K562 (cell line): ENCODE data around the gene GPR42. TPM values are rescaled to one million over a fixed set of nuclear protein-coding genes. Genes with fewer than 3 reads are reported as not detected.
A peak's percentile ranks its signal among the peaks of the same experiment; 100 is the strongest.

Experiments
- ATAC-seq: fragments of 200-7000 bp; cut with Tn5 transposase; 3 replicates; pipeline ENCODE4 v1.9.1; 2020; ENCODE audit warnings: moderate library complexity
- BruUV-seq: library from RNA; stranded (reverse); fragments of 400-500 nt; replicated peaks from 2 replicates; lab custom pipeline; 2021; lab: Mats Ljungman, UMichigan
- CTCF ChIA-PET: fragments of 300-600 bp; formaldehyde crosslinking; extraction: SDS; loops from one replicate; lab custom pipeline; 2021; ENCODE audit warnings: low intra/inter-chr PET ratio; lab: Yijun Ruan, JAX
- POLR2A ChIA-PET: fragments of 300-600, 350-650 bp; sonication (Branson Sonifier 250); formaldehyde crosslinking; extraction: SDS; loops from one replicate; lab custom pipeline; 2021; ENCODE audit warnings: antibody characterized with exemption, inconsistent platforms; lab: Yijun Ruan, JAX
- DNase-seq, 4 experiments: peaks; one replicate each; pipeline versions ENCODE4 v3.0.0 to v3.0.0-alpha.2; 2011 to 2018; ENCODE audit warnings: low spot score in 3 of 4, mixed read lengths in 3 of 4; ENCODE audit errors: extremely low read depth in 1 of 4
- FAIRE-seq: peaks from 2 replicates; lab custom pipeline; 2011; peaks lifted over from hg19 to GRCh38; lab: Jason Lieb, UNC
- H2AFZ ChIP-seq: 2 replicates; pipeline ENCODE4 v1.6.0; 2011; ENCODE audit warnings: low read depth, low read length, control low read depth, inconsistent platforms
- H3K27ac ChIP-seq: fragments of 200-600 bp; 3 replicates; pipeline ENCODE4 v1.8.0; 2011; ENCODE audit warnings: low read depth, mild to moderate bottlenecking, control low read depth, inconsistent platforms, low read length, moderate library complexity, mixed read lengths; ENCODE audit errors: extremely low read depth
- H3K27me3 ChIP-seq, 2 experiments: fragments of 300-600 bp in 1 of 2; 2 replicates in 1 of 2; 3 replicates in 1 of 2; pipeline versions ENCODE4 v1.6.0 to v1.8.0; 2011; ENCODE audit warnings: inconsistent platforms in 2 of 2, low read length in 2 of 2, mild to moderate bottlenecking in 1 of 2, mixed read lengths in 1 of 2, moderate library complexity in 1 of 2; ENCODE audit not compliant: control insufficient read depth in 2 of 2, insufficient read depth in 2 of 2
- H3K36me3 ChIP-seq: fragments of 300-600 bp; 3 replicates; pipeline ENCODE4 v1.8.0; 2011; ENCODE audit warnings: mild to moderate bottlenecking, low read length, inconsistent platforms; ENCODE audit not compliant: control insufficient read depth, insufficient read depth
- H3K4me1 ChIP-seq, 2 experiments: fragments of 200-600 bp in 1 of 2; replicated peaks in 1 of 2; 2 replicates in 1 of 2; 3 replicates in 1 of 2; pipeline versions ENCODE4 v1.5.1 to v1.8.0; 2011; ENCODE audit warnings: inconsistent platforms in 2 of 2, low read length in 2 of 2, mild to moderate bottlenecking in 1 of 2, mixed read lengths in 1 of 2, moderate library complexity in 1 of 2; ENCODE audit not compliant: control insufficient read depth in 2 of 2, insufficient read depth in 2 of 2
- H3K4me2 ChIP-seq: 2 replicates; pipeline ENCODE4 v1.6.1; 2011; ENCODE audit warnings: low read length, control low read depth, inconsistent platforms, mixed read lengths; ENCODE audit not compliant: insufficient read depth
- H3K4me3 ChIP-seq: fragments of 200-600 bp; sonication (generic), shearing (Covaris generic); 2 replicates; pipeline ENCODE4 v1.5.1; 2016; ENCODE audit warnings: control low read depth, inconsistent platforms
- H3K79me2 ChIP-seq: fragments of 200-600 bp; 3 replicates; pipeline ENCODE4 v1.8.0; 2011; ENCODE audit warnings: low read length, inconsistent platforms; ENCODE audit not compliant: control insufficient read depth, insufficient read depth
- H3K9ac ChIP-seq, 2 experiments: 2 replicates each; pipeline versions ENCODE4 v1.6.0 to v1.6.1; 2011; ENCODE audit warnings: low read depth in 2 of 2, low read length in 2 of 2, control low read depth in 1 of 2, inconsistent platforms in 1 of 2, mild to moderate bottlenecking in 1 of 2, mixed read lengths in 1 of 2; ENCODE audit not compliant: insufficient read depth in 1 of 2
- H3K9me1 ChIP-seq: one replicate; pipeline ENCODE4 v1.6.0; 2011; ENCODE audit warnings: inconsistent platforms, mild to moderate bottlenecking, low read length, moderate library complexity; ENCODE audit not compliant: control insufficient read depth, insufficient read depth
- H3K9me3 ChIP-seq: replicated peaks from 2 replicates; pipeline ENCODE4 v1.5.1; 2011; ENCODE audit warnings: low read depth, low read length, inconsistent platforms; ENCODE audit not compliant: control insufficient read depth, insufficient read depth
- H4K20me1 ChIP-seq: replicated peaks from 2 replicates; pipeline ENCODE4 v1.6.1; 2011; ENCODE audit warnings: low read length, inconsistent platforms, mixed read lengths; ENCODE audit not compliant: control insufficient read depth, insufficient read depth
- CEBPB ChIP-seq: fragments of 450-650 bp; IDR thresholded peaks from 2 replicates; pipeline ENCODE4 v1.6.1; 2016; ENCODE audit warnings: missing genetic modification characterization, missing compliant biosample characterization
- CEBPG ChIP-seq, 3 experiments: fragments of 200-800 bp in 1 of 3; sonication (Bioruptor generic) in 1 of 3; sonication (generic) in 1 of 3; formaldehyde crosslinking in 1 of 3; IDR thresholded peaks in 2 of 3; conservative IDR thresholded peaks in 1 of 3; 2 replicates each; pipeline versions ENCODE4 v1.6.1 to v1.8.0; 2016 to 2022; ENCODE audit warnings: missing compliant biosample characterization in 2 of 3, missing genetic modification characterization in 2 of 3, mild to moderate bottlenecking in 1 of 3, missing genetic modification reagents in 1 of 3
- ELF2 ChIP-seq: fragments of 250-450 bp; sonication (Bioruptor Pico); IDR thresholded peaks from 2 replicates; pipeline ENCODE4 v1.5.0; 2021; ENCODE audit warnings: mild to moderate bottlenecking
- FOXJ3 ChIP-seq: sonication (generic); formaldehyde crosslinking; IDR thresholded peaks from 2 replicates; pipeline ENCODE4 v1.4.0; 2020; ENCODE audit warnings: mild to moderate bottlenecking, missing genetic modification reagents
- KDM1A ChIP-seq, 2 experiments: fragments of 450-650 bp; IDR thresholded peaks; 2 replicates each; pipeline ENCODE4 v1.6.1; 2016; ENCODE audit warnings: mild to moderate bottlenecking in 2 of 2
- MCM5 ChIP-seq: fragments of 450-650 bp; IDR thresholded peaks from 2 replicates; pipeline ENCODE4 v1.6.1; 2016; ENCODE audit warnings: low read depth
- MYC ChIP-seq, 2 experiments: fragments of 250-450 bp in 1 of 2; sonication (Bioruptor Pico) in 1 of 2; IDR thresholded peaks; 2 replicates each; pipeline versions ENCODE4 v1.5.1 to v1.6.1; 2012 to 2021; ENCODE audit warnings: low read depth in 2 of 2, borderline replicate concordance in 1 of 2, improper control_type of control experiment in 1 of 2, low read length in 1 of 2, mild to moderate bottlenecking in 1 of 2, moderate library complexity in 1 of 2
- ZSCAN32 ChIP-seq: fragments of 450-650 bp; formaldehyde crosslinking; IDR thresholded peaks from 2 replicates; pipeline ENCODE4 v1.4.0; 2020; ENCODE audit warnings: mild to moderate bottlenecking, moderate library complexity
- WGBS: fragments of 100-300 bp; shearing (Covaris generic); methylation state at CpG from one replicate; pipeline ENCODE4 v1.1.6; 2016; ENCODE audit warnings: low coverage, mixed read lengths; ENCODE audit not compliant: insufficient coverage; ENCODE audit errors: missing lambda C conversion rate; 5-methylcytosine and 5-hydroxymethylcytosine counted together
- in situ Hi-C: fragments of 300-500 bp; cut with MboI; formaldehyde crosslinking; loops from 4 replicates; pipeline ENCODE4 v1.15.0; 2018; ENCODE audit warnings: inconsistent platforms, mixed read lengths
- intact Hi-C: fragments of 100-400 bp; cut with micrococcal nuclease; formaldehyde crosslinking; loops from 2 replicates; pipeline ENCODE4 v1.14.2; 2022
- polyA plus RNA-seq, 8 experiments: library from polyadenylated mRNA; depleted of rRNA in 4 of 8; stranded (reverse) in 5 of 8; unstranded in 3 of 8; fragments of >200 nt; fragmentation: Nextera tagmentation in 2 of 8; fragmentation: Illumina TruSeq in 1 of 8; extraction: Ambion mirVana in 2 of 8; extraction: Trizol in 1 of 8; gene quantifications; 2 replicates each; pipeline versions ENCODE4 v1.2.1 to v1.2.3, GENCODE V29; 2011 to 2014; ENCODE audit warnings: inconsistent platforms in 1 of 8, missing spikeins in 1 of 8
- total RNA-seq, 7 experiments: library from RNA; depleted of rRNA in 6 of 7; stranded (reverse); fragments of >200 nt in 6 of 7; fragmentation: Illumina TruSeq in 2 of 7; extraction: Trizol in 2 of 7; gene quantifications; 2 replicates each; pipeline versions ENCODE4 v1.2.1 to v1.2.3, GENCODE V29; 2011 to 2021; ENCODE audit warnings: low replicate concordance in 1 of 7
- TF ChIP-seq, protein P1 (sequence below): fragments of 250-450 bp; sonication (Bioruptor Pico); IDR thresholded peaks from 2 replicates; pipeline ENCODE4 v1.8.0; 2022; ENCODE audit warnings: inconsistent platforms, mild to moderate bottlenecking, moderate library complexity, borderline replicate concordance
- TF ChIP-seq, protein P2 (sequence below): sonication (generic); formaldehyde crosslinking; IDR thresholded peaks from 2 replicates; pipeline ENCODE4 v1.8.0; 2022; ENCODE audit warnings: missing genetic modification reagents, mild to moderate bottlenecking, borderline replicate concordance
- TF ChIP-seq, protein P3 (sequence below): fragments of 450-650 bp; formaldehyde crosslinking; IDR thresholded peaks from 2 replicates; pipeline ENCODE4 v1.4.0; 2022; ENCODE audit warnings: mild to moderate bottlenecking, moderate library complexity
- TF ChIP-seq, protein P4 (sequence below), 2 experiments: fragments of 450-650 bp in 1 of 2; sonication (generic) in 1 of 2; formaldehyde crosslinking in 1 of 2; IDR thresholded peaks in 1 of 2; conservative IDR thresholded peaks in 1 of 2; 2 replicates each; pipeline versions ENCODE4 v1.6.1 to v1.8.1; 2016 to 2023; ENCODE audit warnings: mild to moderate bottlenecking in 2 of 2, moderate library complexity in 2 of 2, inconsistent platforms in 1 of 2, missing genetic modification reagents in 1 of 2

GPR42 gene
- total and polyA plus RNA-seq, 9 of the 15 experiments (the other 6 are each of a cell fraction or from before 2014, with no cell fraction given): not detected

DNA sequence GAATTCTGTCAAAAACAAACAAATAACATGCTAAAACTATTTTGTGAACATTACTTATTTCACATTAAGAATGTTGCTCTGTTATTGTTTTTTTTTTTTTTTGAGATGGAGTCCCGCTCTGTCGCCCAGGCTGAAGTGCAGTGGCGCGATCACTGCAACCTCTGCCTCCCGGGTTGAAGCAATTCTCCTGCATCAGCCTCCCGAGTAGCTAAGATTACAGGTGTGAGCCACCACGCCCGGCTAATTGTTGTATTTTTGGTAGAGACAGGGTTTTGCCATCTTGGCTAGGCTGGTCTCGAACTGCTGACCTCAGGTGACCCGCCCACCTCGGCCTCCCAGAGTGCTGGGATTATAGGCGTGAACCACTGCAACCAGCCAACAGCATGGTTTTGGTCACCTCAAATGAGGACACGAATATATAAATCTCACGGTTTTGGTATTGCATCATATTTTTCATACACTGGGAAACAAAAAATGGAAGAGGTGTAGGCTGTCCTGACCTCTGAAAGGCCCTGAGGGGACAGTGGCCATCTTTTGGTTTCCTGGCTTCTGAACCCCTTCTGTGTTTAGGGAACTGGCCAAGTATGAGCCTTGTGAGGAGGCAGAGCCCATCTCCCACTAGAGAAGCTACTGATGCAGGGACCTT is 25.5 kb downstream of the GPR42 start:
- ChIA-PET POLR2A (interaction anchor here (0.6 kb wide), 2 partner anchors 19 to 309 kb away, joined by 3 read pairs; no protein-coding TSS in a partner anchor), CTCF (interaction anchor here (0.6 kb wide), 1 partner anchor 62 kb away, joined by 3 read pairs; no protein-coding TSS in a partner anchor)
- Histone ChIP-seq H3K9ac (no peak overlapping the region), H3K4me1 (peaks cover 0 to 10% of the 10 kb centered on the region in 2 experiments; a peak in 3 of 5 replicates), H3K9me1 (no peaks in the 10 kb centered on the region), H3K27ac (no peak overlapping the region), H3K79me2 (no peaks in the 10 kb centered on the region), H2AFZ (no peak overlapping the region), H3K36me3 (no peaks in the 10 kb centered on the region), H3K4me2 (no peak overlapping the region), H3K27me3 (no peaks in the 10 kb centered on the region; a peak in 1 of 5 replicates), H4K20me1 (no peaks in the 10 kb centered on the region), H3K4me3 (no peak overlapping the region), H3K9me3 (no peaks in the 10 kb centered on the region)
- ATAC-seq: no peak
- WGBS: 43% methylated on average over 12 of the region's 14 CpGs
- in situ Hi-C loops (no loop called here), intact Hi-C loops (no loop called here)
- DNase-seq: no peak
- no TSS peak for BruUV-seq
- TF ChIP-seq, protein P1, sequence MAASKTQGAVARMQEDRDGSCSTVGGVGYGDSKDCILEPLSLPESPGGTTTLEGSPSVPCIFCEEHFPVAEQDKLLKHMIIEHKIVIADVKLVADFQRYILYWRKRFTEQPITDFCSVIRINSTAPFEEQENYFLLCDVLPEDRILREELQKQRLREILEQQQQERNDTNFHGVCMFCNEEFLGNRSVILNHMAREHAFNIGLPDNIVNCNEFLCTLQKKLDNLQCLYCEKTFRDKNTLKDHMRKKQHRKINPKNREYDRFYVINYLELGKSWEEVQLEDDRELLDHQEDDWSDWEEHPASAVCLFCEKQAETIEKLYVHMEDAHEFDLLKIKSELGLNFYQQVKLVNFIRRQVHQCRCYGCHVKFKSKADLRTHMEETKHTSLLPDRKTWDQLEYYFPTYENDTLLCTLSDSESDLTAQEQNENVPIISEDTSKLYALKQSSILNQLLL (CRISPR knock-in tag): no peak
- TF ChIP-seq CEBPB (tag) (peak; percentile 87), ELF2 (CRISPR knock-in tag) (no peak), ZSCAN32 (CRISPR knock-in tag) (peak; percentile 61; the same call in 1 of the 2 replicates), CEBPG (CRISPR knock-in tag; IDR thresholded peaks at IDR 0.05) (no peak; the same call in 1 of the 2 replicates), CEBPG (tag; conservative IDR thresholded peaks at IDR 0.05 in 1 of 2, IDR thresholded peaks at IDR 0.05 in 1 of 2) (peak; percentile 79 to 90), FOXJ3 (CRISPR knock-in tag) (no peak), KDM1A (IDR thresholded peaks at IDR 0.05) (no peak), MCM5 (no peak), MYC (IDR thresholded peaks at IDR 0.05; ENCODE audit: low read depth, low read length) (no peak), MYC (CRISPR knock-in tag; IDR thresholded peaks at IDR 0.05; ENCODE audit: borderline replicate concordance, low read depth) (no peak)
- TF ChIP-seq, protein P2, sequence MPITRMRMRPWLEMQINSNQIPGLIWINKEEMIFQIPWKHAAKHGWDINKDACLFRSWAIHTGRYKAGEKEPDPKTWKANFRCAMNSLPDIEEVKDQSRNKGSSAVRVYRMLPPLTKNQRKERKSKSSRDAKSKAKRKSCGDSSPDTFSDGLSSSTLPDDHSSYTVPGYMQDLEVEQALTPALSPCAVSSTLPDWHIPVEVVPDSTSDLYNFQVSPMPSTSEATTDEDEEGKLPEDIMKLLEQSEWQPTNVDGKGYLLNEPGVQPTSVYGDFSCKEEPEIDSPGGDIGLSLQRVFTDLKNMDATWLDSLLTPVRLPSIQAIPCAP (CRISPR knock-in tag): no peak
- TF ChIP-seq, protein P3, sequence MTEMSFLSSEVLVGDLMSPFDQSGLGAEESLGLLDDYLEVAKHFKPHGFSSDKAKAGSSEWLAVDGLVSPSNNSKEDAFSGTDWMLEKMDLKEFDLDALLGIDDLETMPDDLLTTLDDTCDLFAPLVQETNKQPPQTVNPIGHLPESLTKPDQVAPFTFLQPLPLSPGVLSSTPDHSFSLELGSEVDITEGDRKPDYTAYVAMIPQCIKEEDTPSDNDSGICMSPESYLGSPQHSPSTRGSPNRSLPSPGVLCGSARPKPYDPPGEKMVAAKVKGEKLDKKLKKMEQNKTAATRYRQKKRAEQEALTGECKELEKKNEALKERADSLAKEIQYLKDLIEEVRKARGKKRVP (CRISPR knock-in tag): peak; percentile 67
- TF ChIP-seq, protein P4, sequence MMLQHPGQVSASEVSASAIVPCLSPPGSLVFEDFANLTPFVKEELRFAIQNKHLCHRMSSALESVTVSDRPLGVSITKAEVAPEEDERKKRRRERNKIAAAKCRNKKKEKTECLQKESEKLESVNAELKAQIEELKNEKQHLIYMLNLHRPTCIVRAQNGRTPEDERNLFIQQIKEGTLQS (IDR thresholded peaks at IDR 0.05): peak; percentile 73
- TF ChIP-seq, protein P4 (CRISPR knock-in tag; conservative IDR thresholded peaks at IDR 0.05): no peak
- FAIRE-seq: no peak
